Suprapubic skin (tissue), 3 donors: ENCODE data around the gene E2F8.

Experiments used
- CTCF ChIP-seq, 2 donors: fragments of 200-600 bp in 1 of 2; fragments of 450-650 bp in 1 of 2; sonication (generic) in 1 of 2; IDR thresholded peaks; one replicate each; pipeline ENCODE4 v1.5.1; 2016 to 2019; ENCODE audit warnings: antibody characterized with exemption in 2 of 2, mild to moderate bottlenecking in 1 of 2, moderate library complexity in 1 of 2
- POLR2AphosphoS5 ChIP-seq, 3 donors: sonication (generic); formaldehyde crosslinking; IDR thresholded peaks; one replicate each; pipeline ENCODE4 v1.6.1; 2017; ENCODE audit warnings: antibody characterized with exemption in 3 of 3

- no peak for TF ChIP-seq CTCF (IDR thresholded peaks at IDR 0.05)
- no peak for TF ChIP-seq POLR2AphosphoS5 (IDR thresholded peaks at IDR 0.05)
Observed at GRCh38 chr11:19220903-19221724, 19.6 kb downstream of the E2F8 start.
